Activated CD8-positive, alpha-beta memory T cell treated with anti-CD3 and anti-CD28 coated beads for 36 hours (primary cell): ENCODE data around the gene MYH10. TPM values are rescaled to one million over a fixed set of nuclear protein-coding genes. Genes with fewer than 3 reads are reported as not detected.

Source experiments
- CTCF ChIA-PET: fragments of 350-600 bp; sonication (Branson Sonifier 250); formaldehyde crosslinking; loops from one replicate; lab custom pipeline; 2021; ENCODE audit warnings: antibody characterized with exemption; lab: Charles Lee
- POLR2A ChIA-PET: fragments of 350-600 bp; sonication (Branson Sonifier 250); formaldehyde crosslinking; loops from one replicate; lab custom pipeline; 2021; ENCODE audit warnings: antibody characterized with exemption; lab: Charles Lee
- total RNA-seq, 2 experiments: library from RNA; stranded (reverse); gene quantifications; one replicate each; pipeline ENCODE4 v1.2.3, GENCODE V29; 2021

MYH10 gene
- total RNA-seq, 2 experiments from 2014 or later: 11.8 to 13.1 TPM

GRCh38 chr17:8439681-8440080 is 190.8 kb downstream of the MYH10 start:
- ChIA-PET CTCF (interaction anchor here (1.3 kb wide), 1 partner anchor 114 kb away, joined by 3 read pairs; no protein-coding TSS in a partner anchor), POLR2A (no interaction called here)

- CTCF ChIA-PET: interaction anchor here (1.2 kb wide), 1 partner anchor 55 kb away, joined by 3 read pairs; no protein-coding TSS in a partner anchor
- POLR2A ChIA-PET: no interaction called here
Measured at GRCh38 chr17:8438441-8438840, 192.1 kb downstream of the MYH10 start.

GRCh38 chr17:8436844-8437171 is 193.7 kb downstream of the MYH10 start:
- POLR2A ChIA-PET: interaction anchor here (0.7 to 0.9 kb wide), 2 partner anchors 55 to 60 kb away, joined by 3 to 4 read pairs; partner anchors contain the start of gene KRABD2
- CTCF ChIA-PET: interaction anchor here (0.6 to 1.3 kb wide), 2 partner anchors 55 to 60 kb away, joined by 3 to 4 read pairs; partner anchors contain the start of gene KRABD2

- POLR2A ChIA-PET: interaction anchor here (0.7 to 1.2 kb wide), 4 partner anchors 53 to 59 kb away, joined by 3 to 5 read pairs (median 4); partner anchors contain the start of gene KRABD2
- CTCF ChIA-PET: interaction anchor here (0.6 to 1.3 kb wide), 2 partner anchors 54 to 60 kb away, joined by 3 to 4 read pairs; partner anchors contain the start of gene KRABD2
Measured at GRCh38 chr17:8436169-8436843, 194.2 kb downstream of the MYH10 start.

GRCh38 chr17:8435245-8436168 is 195.0 kb downstream of the MYH10 start, which contains the start of gene NDEL1:
Gene NDEL1 (plus strand): TSS chr17:8435884. CDS start chr17:8444272, 8,388 bp downstream.
- POLR2A ChIA-PET: interaction anchor here (0.6 to 1.2 kb wide), 4 partner anchors 18 to 58 kb away, joined by 3 to 5 read pairs (median 4); no protein-coding TSS in a partner anchor
- CTCF ChIA-PET: no interaction called here

GRCh38 chr17:8430966-8431365 is 199.6 kb downstream of the MYH10 start:
- POLR2A ChIA-PET: interaction anchor here (0.6 kb wide), 1 partner anchor 184 kb away, joined by 4 read pairs; no protein-coding TSS in a partner anchor
- CTCF ChIA-PET: no interaction called here

- CTCF ChIA-PET: no interaction called here
- POLR2A ChIA-PET: no interaction called here
Measured at GRCh38 chr17:8426802-8427201, 203.7 kb downstream of the MYH10 start.

- CTCF ChIA-PET: interaction anchor here (0.6 kb wide), 1 partner anchor 20 kb away, joined by 3 read pairs; no protein-coding TSS in a partner anchor
Measured at GRCh38 chr17:8426094-8426720, 204.3 kb downstream of the MYH10 start.

More at GRCh38 chr17:8426094-8426720, 204.3 kb downstream of the MYH10 start:
- POLR2A ChIA-PET: no interaction called here

Other genes with a start within 250 kb of the MYH10 start
- gene RPL26, start 247.5 kb downstream of the MYH10 start, total RNA-seq: 1,000 to 10,000 TPM; 2,480 to 2,528 TPM
- not detected for gene RNF222, start 232.9 kb downstream of the MYH10 start, total RNA-seq
- 10 to 100 TPM; 49.5 to 52.4 TPM for gene NDEL1, start 194.8 kb downstream of the MYH10 start, total RNA-seq
- under 1 TPM in 1 of 2 experiments, not detected in 1; 0.59 TPM for gene CCDC42, start 114.1 kb upstream of the MYH10 start, total RNA-seq
- gene SPDYE4, start 127.8 kb upstream of the MYH10 start, total RNA-seq: not detected
- not detected for gene MFSD6L, start 168.6 kb upstream of the MYH10 start, total RNA-seq
- under 1 TPM; 0.30 to 0.46 TPM for gene PIK3R6, start 236.9 kb upstream of the MYH10 start, total RNA-seq